Endothelial cell of umbilical vein (primary cell): ENCODE data around the gene PRR5L. TPM values are rescaled to one million over a fixed set of nuclear protein-coding genes. Genes with fewer than 3 reads are reported as not detected.

Experiments used
- BruUV-seq: library from RNA; stranded (reverse); fragments of 400-500 nt; replicated peaks from 2 replicates; lab custom pipeline; 2021; lab: Mats Ljungman, UMichigan
- CTCF ChIA-PET: fragments of 300-600, 350-600 bp; sonication (Branson Sonifier 250); formaldehyde crosslinking; loops from one replicate; lab custom pipeline; 2021; ENCODE audit warnings: antibody characterized with exemption, inconsistent platforms; lab: Charles Lee
- POLR2A ChIA-PET: fragments of 300-600, 350-600 bp; sonication (Branson Sonifier 250); formaldehyde crosslinking; loops from one replicate; lab custom pipeline; 2021; ENCODE audit warnings: antibody characterized with exemption, inconsistent platforms; lab: Charles Lee
- DNase-seq: peaks from one replicate; pipeline ENCODE4 v3.0.0-alpha.2; 2011; ENCODE audit warnings: low read depth, low spot score
- FAIRE-seq: peaks from 2 replicates; lab custom pipeline; 2011; peaks lifted over from hg19 to GRCh38; lab: Jason Lieb, UNC
- H2AFZ ChIP-seq: 2 replicates; pipeline ENCODE4 v1.6.0; 2012; ENCODE audit warnings: low read depth, low read length, control low read depth, inconsistent platforms
- H3K27ac ChIP-seq: 2 replicates; pipeline ENCODE4 v1.5.1; 2011; ENCODE audit warnings: low read depth, mild to moderate bottlenecking, control low read depth, low read length, moderate library complexity; ENCODE audit not compliant: insufficient read depth
- H3K27me3 ChIP-seq, 2 experiments: 2 replicates each; pipeline versions ENCODE4 v1.6.0 to v1.6.1; 2011; ENCODE audit warnings: low read length in 2 of 2, mixed read lengths in 1 of 2; ENCODE audit not compliant: control insufficient read depth in 2 of 2, insufficient read depth in 2 of 2
- H3K36me3 ChIP-seq, 2 experiments: 2 replicates in 1 of 2; 3 replicates in 1 of 2; pipeline ENCODE4 v1.5.1; 2011; ENCODE audit warnings: low read length in 2 of 2, mild to moderate bottlenecking in 1 of 2, moderate library complexity in 1 of 2; ENCODE audit not compliant: control insufficient read depth in 2 of 2, insufficient read depth in 2 of 2; ENCODE audit errors: extremely low read depth in 1 of 2
- H3K4me1 ChIP-seq: 3 replicates; pipeline ENCODE4 v1.5.1; 2011; ENCODE audit warnings: mild to moderate bottlenecking, low read length; ENCODE audit not compliant: control insufficient read depth, insufficient read depth; ENCODE audit errors: extremely low read depth
- H3K4me2 ChIP-seq: 2 replicates; pipeline ENCODE4 v1.6.1; 2011; ENCODE audit warnings: low read length, control low read depth, mixed read lengths; ENCODE audit not compliant: insufficient read depth
- H3K4me3 ChIP-seq, 3 experiments: fragments of 200-600 bp in 1 of 3; sonication (generic), shearing (Covaris generic) in 1 of 3; replicated peaks in 1 of 3; 2 replicates each; pipeline ENCODE4 v1.5.1; 2011 to 2016; ENCODE audit warnings: control low read depth in 3 of 3, low read length in 3 of 3, mild to moderate bottlenecking in 2 of 3, inconsistent platforms in 1 of 3, low read depth in 1 of 3, moderate library complexity in 1 of 3; ENCODE audit not compliant: insufficient read depth in 1 of 3
- H3K79me2 ChIP-seq: 2 replicates; pipeline ENCODE4 v1.6.0; 2012; ENCODE audit warnings: low read length, inconsistent platforms; ENCODE audit not compliant: control insufficient read depth, insufficient read depth
- H3K9ac ChIP-seq: replicated peaks from 2 replicates; pipeline ENCODE3; 2011; ENCODE audit warnings: low read length, control low read depth; ENCODE audit not compliant: insufficient read depth; ENCODE audit errors: extremely low read depth
- H3K9me1 ChIP-seq: replicated peaks from 3 replicates; pipeline ENCODE4 v1.6.0; 2011; ENCODE audit warnings: mild to moderate bottlenecking, low read length; ENCODE audit not compliant: control insufficient read depth, insufficient read depth; ENCODE audit errors: extremely low read depth
- H3K9me3 ChIP-seq: replicated peaks from 2 replicates; pipeline ENCODE4 v1.5.1; 2012; ENCODE audit warnings: low read length, inconsistent platforms; ENCODE audit not compliant: control insufficient read depth, insufficient read depth
- H4K20me1 ChIP-seq: replicated peaks from 2 replicates; pipeline ENCODE3; 2011; ENCODE audit warnings: mild to moderate bottlenecking, low read length; ENCODE audit not compliant: control insufficient read depth, insufficient read depth; ENCODE audit errors: extremely low read depth
- CTCF ChIP-seq, 2 donors: IDR thresholded peaks; 1 replicate in 1 of 2; 2 replicates in 1 of 2; pipeline ENCODE4 v1.5.1; 2011; ENCODE audit warnings: low read length in 2 of 2, mild to moderate bottlenecking in 2 of 2, moderate library complexity in 2 of 2, control low read depth in 1 of 2, inconsistent platforms in 1 of 2, low read depth in 1 of 2; ENCODE audit not compliant: insufficient read depth in 1 of 2; ENCODE audit errors: extremely low read depth in 1 of 2
- EZH2 ChIP-seq: IDR thresholded peaks from 2 replicates; pipeline ENCODE4 v1.6.1; 2012; ENCODE audit warnings: borderline replicate concordance, low read depth, mild to moderate bottlenecking, moderate library complexity, low read length, inconsistent platforms; ENCODE audit not compliant: severe bottlenecking
- FOS ChIP-seq: IDR thresholded peaks from 2 replicates; pipeline ENCODE4 v1.6.1; 2011; ENCODE audit warnings: mild to moderate bottlenecking, low read length, moderate library complexity, borderline replicate concordance; ENCODE audit not compliant: insufficient read depth
- GATA2 ChIP-seq: IDR thresholded peaks from 2 replicates; pipeline ENCODE4 v1.7.0; 2011; ENCODE audit warnings: low read depth, mild to moderate bottlenecking, moderate library complexity, mixed read lengths, low read length; ENCODE audit not compliant: insufficient read length, insufficient read depth
- JUN ChIP-seq: IDR thresholded peaks from 2 replicates; pipeline ENCODE4 v1.6.1; 2011; ENCODE audit warnings: borderline replicate concordance, low read depth; ENCODE audit not compliant: insufficient read length, insufficient read depth
- MAX ChIP-seq: IDR thresholded peaks from 2 replicates; pipeline ENCODE4 v1.6.1; 2011; ENCODE audit not compliant: insufficient read depth, insufficient read length
- MYC ChIP-seq: IDR thresholded peaks from one replicate; pipeline ENCODE4 v1.6.1; 2011; ENCODE audit warnings: mild to moderate bottlenecking, low read depth, low read length
- POLR2A ChIP-seq: IDR thresholded peaks from 2 replicates; pipeline ENCODE4 v1.6.1; 2012; ENCODE audit warnings: low read depth, mild to moderate bottlenecking, control low read depth, low read length
- POLR2AphosphoS5 ChIP-seq: IDR thresholded peaks from 2 replicates; pipeline ENCODE4 v1.6.1; 2012; ENCODE audit warnings: low read depth, mild to moderate bottlenecking, control low read depth, low read length, moderate library complexity; ENCODE audit not compliant: insufficient read depth
- dilution Hi-C: fragments of 300-500 bp; cut with MboI; formaldehyde crosslinking; loops from one replicate; pipeline ENCODE4 v1.15.0; 2019; ENCODE audit warnings: low sequenced_read_pairs; ENCODE audit not compliant: extremely low pct_ligation_motif_present
- intact Hi-C: fragments of 100-400 bp; cut with micrococcal nuclease; formaldehyde crosslinking; loops from one replicate; pipeline ENCODE4 v1.10.0; 2022
- polyA plus RNA-seq, 4 experiments: library from polyadenylated mRNA; depleted of rRNA in 3 of 4; stranded (reverse) in 3 of 4; unstranded in 1 of 4; fragments of >200 nt; gene quantifications; 2 replicates each; pipeline versions ENCODE4 v1.2.1 to v1.2.3, GENCODE V29; 2011 to 2012; ENCODE audit warnings: missing spikeins in 1 of 4
- total RNA-seq: library from RNA; stranded (reverse); gene quantifications from 2 replicates; pipeline ENCODE4 v1.2.3, GENCODE V29; 2021

The PRR5L gene
- total and polyA plus RNA-seq, 2 donors (not counting 3 experiments of a cell fraction or from before 2014, with no cell fraction given), result 2.5 to 6.1 TPM

GRCh38 chr11:36437413-36437812 is 141.3 kb downstream of the PRR5L start:
- dilution Hi-C loops (no loop called here), intact Hi-C loops (no loop called here)
- DNase-seq (no peak), FAIRE-seq (no peak)
- H3K9me1 ChIP-seq, result no peaks in the 10 kb centered on the region
- peaks cover under 1% of the 10 kb centered on the region for H3K4me1 ChIP-seq
- H3K4me2 ChIP-seq, result no peak overlapping the region
- no peaks in the 10 kb centered on the region for H3K79me2 ChIP-seq
- H3K27me3 ChIP-seq, result no peaks in the 10 kb centered on the region
- BruUV-seq, result no TSS peak
- H2AFZ ChIP-seq, result no peak overlapping the region
- H3K27ac ChIP-seq, result no peak overlapping the region
- ChIA-PET CTCF (no interaction called here), POLR2A (no interaction called here)
- no peak overlapping the region for H3K9ac ChIP-seq
- no peaks in the 10 kb centered on the region for H3K9me3 ChIP-seq
- no peak for TF ChIP-seq GATA2
- TF ChIP-seq POLR2A, result no peak
- TF ChIP-seq FOS, result no peak
- TF ChIP-seq EZH2, result no peak
- no peak for TF ChIP-seq JUN
- no peak for TF ChIP-seq CTCF (IDR thresholded peaks at IDR 0.05; ENCODE audit: extremely low read depth in 1 of 2, insufficient read depth in 1 of 2, low read depth in 1 of 2, low read length in 2 of 2)
- no peak for TF ChIP-seq POLR2AphosphoS5
- no peak for TF ChIP-seq MYC
- no peak for TF ChIP-seq MAX
- no peaks in the 10 kb centered on the region for H3K36me3 ChIP-seq
- no peak overlapping the region for H3K4me3 ChIP-seq
- no peaks in the 10 kb centered on the region for H4K20me1 ChIP-seq
